ENCODE measurements around the gene ACAP2.

GRCh38 chr3:195238081-195238571 is 204.7 kb downstream of the ACAP2 start:
- no peak for TF ChIP-seq CTCF (conservative IDR thresholded peaks at IDR 0.05; ENCODE audit: low read length)
- no peak for TF ChIP-seq EZH2phosphoT487 (IDR thresholded peaks at IDR 0.05; ENCODE audit: borderline replicate concordance, low read depth, low read length)

Measured in OCI-LY7 (cell line).